GF-D8 (cell line): Measurements from ENCODE around the gene AFF3.
"Not testable (repeated sequence)": the region's sequence is repeated elsewhere in the genome, so short reads cannot be mapped to it uniquely, and the experiment has no call there.

Source experiments
- DNase-seq: peaks from one replicate; lab custom pipeline; 2025; lab: John Stamatoyannopoulos, UW

The AFF3 gene

DNA sequence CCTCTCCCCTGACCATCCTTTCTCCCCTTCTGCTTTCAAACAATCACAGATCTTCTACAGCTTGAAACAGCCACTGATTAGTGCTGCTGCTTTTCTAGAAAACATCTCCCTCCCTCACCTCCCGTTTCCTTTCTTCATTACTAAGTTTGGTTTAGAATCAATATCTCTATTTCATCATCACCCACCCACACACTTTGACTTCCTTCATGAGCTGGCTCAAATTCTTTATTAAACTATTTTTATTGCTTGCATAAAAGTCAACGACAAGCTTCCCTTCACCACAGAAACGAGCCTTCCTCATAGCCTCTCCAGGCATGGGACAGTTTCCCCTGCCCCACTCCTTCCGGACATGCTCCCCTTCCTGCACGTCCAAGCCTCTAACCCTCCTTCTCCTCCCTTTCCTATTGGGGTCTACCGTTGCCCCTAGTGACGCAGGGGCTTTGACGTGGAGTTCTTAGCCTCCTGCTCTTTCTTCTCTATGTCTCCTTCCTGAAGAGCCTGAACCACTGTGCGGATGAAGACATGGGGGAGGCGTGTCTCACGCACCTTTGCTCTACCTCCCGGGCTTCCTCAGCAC lies 172.0 kb downstream of the AFF3 start:
- no peak for DNase-seq

DNA sequence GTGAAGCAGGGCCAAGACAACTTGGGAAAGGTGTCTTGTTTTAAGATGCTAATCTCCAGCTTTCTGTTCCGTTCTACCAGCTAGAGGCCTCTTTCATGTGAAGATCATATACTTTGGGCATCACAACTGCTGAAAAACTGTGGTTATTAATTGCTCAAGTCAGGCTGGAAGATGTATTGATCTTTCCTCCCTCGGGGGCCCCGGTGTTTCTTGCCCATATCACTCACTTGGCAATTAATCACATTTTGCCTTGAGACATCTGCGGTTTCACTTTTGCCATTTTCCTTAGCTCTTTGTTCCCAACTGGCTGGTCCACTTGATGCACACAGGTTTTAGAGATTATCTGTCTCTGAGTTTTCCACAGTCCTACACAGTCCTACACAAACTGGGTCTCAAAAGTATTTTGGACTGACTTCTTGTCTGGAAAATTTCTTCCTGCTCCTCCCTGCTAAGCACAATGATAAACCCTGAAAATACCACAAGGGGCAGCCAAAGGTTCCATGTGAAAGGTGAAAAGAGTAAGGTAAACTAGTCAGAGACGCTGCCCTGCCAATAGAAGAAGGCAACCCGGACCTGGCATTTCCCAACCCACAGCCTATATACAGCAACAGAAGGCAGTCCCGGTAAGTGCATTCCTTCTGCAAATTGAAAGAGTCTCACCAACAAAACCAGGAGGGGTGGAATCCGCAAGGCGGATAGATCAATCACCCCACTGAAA lies 181.0 kb downstream of the AFF3 start:
- no peak for DNase-seq

DNA sequence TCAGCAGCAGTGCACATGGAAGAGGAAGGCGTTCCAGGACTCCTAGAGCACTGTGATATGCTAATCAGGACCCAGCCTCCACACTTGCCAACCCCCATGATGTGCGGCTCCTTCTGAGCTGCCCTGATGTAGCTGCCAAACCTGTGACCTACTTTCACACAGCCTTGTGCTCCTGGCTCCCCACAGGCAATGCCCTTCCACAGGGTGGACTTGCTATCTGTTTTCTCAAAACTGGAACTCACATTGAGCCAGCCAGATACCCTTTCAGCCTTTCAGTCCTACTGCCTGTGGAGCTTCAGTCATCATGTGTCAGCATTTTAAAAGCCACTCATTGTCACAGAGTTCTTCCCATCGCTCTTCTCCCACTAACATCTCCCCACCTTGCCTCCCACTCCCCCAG lies 181.6 kb downstream of the AFF3 start:
- DNase-seq: no peak

DNA sequence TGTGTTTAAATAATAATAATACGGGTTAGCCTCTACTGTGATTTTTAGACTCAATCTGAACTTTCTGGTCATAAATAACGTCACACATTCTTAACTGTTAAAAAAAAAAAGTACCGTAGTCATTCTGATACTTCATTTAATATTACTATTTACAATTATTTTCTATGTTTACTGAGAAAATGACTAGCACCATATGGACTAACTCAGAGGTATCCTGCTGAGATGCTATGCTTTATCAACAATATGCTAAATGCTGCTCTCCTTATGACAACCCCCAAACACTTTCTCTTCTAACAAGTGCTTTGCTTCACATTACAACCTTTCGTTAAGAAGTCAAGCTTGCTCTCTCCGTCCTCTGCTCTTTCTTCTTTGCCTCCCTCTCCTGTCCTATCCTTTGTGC lies 182.1 kb downstream of the AFF3 start:
- no peak for DNase-seq

DNA sequence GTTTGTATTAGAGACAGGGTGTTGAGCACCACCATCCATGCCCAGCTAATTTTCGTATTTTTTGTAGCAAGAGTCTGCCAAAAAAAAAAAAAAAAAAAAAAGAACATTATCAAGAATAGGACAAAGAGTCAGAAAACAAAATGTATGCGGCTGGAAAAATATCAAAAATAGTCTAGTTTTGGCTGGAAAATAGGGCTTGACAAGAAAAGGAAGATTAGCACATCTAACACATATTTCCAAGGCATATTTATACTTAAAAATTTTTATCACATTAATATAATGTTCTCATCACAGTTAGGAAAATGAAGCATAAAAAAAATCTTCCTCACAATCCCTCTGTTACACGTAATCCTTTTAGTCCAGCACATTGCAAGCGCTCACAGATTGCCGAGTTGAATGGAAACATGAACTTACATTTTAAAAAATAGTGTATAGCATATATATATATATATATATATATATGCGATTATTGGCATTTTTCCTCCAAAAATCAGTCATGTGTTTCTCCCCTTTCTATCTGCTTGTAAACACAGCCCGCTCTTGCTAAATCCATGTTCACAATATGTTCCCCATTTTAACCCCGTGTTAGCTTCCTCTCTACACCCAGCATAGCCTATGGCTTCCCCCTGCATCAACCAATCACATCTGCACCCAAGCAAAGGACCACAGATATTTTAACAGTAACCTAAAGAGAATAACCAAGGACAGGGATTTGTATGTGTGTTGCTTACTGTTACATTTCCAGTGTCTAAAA lies 183.0 kb downstream of the AFF3 start:
- DNase-seq: no peak

DNA sequence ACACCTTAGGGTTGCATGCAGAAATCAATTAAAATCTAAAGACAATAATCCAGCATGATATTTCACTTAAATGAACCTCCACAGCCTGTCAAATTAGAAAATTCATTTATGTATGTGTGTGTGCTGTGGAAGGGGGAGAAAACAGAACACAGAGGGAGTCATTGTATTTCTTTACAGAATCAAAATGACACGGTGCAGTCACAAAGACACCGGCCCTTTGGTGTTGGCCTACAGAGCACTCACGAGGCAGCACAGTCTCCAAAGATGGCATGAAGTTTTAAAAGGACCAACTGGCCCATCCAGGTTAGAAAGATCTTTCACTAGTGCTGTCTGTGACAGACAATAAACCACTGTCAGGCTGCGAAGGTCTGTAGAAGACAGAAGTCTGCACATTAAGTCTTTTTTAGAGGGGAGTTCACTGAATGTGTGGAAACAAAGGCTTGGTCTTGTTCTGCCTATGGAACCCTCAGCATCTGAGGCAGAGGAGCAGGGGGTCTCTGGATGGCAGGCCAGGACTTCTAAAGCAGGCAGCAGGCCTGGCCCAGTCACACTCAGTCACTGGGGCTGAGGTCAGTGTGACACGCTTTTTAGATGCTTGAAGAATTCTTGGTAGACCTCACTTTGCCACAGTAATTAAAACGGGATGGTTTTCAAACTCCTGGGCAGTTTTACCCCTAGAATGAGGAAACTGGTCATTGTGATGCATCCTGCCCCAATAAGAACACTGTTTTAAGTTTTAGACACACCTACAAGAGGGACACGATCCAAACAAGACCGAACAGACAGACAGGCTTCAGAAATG lies 184.9 kb downstream of the AFF3 start:
- no peak for DNase-seq

DNA sequence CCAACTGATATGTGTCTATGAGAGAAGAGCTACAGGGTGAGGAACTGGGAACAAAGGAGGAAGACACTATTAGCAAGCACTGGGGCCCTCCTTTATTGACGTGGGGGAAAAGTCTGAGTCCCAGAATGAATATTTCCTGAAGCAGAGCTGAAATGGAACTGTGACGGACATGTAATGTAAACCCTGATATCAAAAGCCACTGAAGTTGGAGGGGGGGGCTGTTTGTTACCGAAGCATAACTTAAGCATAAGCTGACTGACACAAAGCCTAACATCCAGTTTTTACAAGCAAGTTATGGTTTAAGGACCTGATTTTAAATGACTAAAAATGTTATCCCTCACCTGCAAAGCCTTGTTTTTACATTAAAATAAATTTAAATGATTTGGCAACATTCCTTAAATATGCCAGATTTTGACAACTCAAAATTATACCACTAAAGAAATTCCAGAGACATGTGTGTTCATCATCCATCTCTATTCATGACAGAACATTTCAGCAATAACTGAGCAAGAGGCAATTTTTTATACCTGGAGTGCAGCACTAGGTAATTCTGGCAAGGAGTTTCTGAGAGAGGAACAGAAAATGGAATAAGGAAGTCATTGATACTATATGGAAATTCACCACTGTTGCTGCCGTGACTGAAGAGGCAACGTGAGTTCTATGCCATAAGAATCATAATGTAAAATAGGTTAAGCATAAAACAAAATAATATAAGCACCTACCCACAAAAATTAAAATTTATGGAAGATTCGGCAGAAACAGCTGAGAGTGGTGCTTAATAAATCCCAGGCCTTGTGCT lies 186.0 kb downstream of the AFF3 start:
- DNase-seq: no peak

DNA sequence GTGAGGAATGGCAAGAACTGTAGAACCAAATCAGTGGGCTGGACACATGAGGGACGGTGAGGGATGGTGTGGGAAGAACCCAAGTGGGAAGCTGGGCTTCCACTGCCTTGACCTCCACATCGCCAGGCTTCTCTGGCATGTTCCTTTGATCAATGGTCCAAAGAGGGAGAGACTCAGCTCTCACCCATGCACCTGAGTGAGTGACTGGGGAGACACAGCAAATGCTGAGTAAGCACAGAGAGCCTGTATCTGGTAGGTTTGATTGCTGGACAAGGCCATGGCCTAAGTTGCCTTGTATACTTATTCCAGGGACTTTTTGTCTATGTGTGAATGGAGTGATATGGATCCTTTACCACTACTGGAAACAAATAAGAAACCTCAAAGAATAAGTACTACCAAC lies 188.6 kb downstream of the AFF3 start:
- no peak for DNase-seq

DNA sequence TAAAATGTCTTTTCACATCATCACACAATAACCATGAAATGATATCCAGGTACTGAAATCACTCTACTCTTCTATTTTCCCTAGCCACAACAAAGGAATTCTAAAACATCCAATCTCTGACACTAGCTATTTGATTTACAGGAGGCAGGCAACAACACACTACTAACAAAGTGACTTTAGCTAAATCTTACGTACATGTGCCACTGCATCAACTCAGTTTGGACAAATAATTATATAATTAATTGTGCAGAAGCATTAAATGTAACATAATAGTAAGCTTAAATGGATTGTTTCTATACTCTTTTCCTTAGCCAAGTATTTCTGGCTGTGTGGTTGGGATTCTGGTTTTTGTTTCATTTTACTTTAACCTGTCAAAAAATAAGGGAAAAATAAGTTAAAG lies 192.4 kb downstream of the AFF3 start:
- DNase-seq: no peak

DNA sequence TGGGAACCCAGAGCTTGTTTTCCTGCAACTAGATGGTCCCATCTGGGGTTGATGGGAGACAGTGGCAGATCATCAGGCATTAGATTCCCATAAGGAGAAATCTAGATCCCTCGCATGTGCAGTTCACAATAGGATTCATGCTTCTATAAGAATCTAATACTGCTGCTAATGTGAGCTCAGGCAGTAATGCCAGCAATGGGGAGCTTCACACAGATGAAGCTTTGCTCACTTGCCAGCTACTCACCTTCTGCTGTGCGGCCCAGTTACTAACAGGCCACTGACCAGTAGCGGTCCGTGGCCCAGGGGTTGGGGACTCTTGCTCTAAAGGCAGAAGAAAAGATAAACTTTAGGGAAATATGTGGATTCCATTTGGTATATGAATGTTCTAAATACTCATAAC lies 192.9 kb downstream of the AFF3 start:
- DNase-seq: no peak

DNA sequence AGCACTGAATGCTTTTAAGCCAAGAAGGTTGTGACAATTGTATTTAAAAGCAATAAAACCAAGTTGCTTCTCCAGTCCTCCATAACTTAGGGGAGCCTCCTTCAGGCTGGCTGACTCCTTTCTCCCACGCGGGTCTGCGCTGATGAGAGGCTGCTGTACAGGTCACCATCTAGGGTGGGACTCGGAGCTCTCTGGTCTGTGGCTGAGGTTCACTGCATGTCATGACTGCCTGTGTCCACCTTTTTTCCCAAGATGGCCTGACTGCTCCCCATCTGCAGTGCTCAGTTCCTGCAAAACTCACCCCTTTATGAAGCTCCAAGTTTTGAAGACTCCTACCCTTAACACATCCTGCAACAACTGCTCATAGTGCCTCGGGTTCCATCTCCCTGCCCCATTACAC lies 194.4 kb downstream of the AFF3 start:
- DNase-seq: no peak

DNA sequence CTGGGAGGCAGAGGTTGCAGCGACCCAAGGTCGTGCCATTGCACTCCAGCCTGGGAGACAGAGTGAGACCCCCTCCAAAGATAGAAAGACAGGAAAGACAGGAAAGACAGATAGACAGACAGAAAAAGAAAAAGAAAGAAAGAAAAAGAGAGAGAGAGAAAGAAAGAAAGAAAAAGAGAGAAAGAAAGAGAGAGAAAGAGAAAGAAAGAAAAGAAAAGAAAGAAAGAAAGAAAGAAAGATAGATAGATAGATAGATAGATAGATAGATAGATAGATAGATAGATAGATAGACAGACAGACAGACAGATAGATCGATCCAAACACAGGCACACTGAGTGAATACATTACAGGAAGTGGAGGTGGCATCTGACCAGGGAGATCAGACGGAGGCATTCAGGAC lies 195.0 kb downstream of the AFF3 start:
- DNase-seq: not testable (repeated sequence)

DNA sequence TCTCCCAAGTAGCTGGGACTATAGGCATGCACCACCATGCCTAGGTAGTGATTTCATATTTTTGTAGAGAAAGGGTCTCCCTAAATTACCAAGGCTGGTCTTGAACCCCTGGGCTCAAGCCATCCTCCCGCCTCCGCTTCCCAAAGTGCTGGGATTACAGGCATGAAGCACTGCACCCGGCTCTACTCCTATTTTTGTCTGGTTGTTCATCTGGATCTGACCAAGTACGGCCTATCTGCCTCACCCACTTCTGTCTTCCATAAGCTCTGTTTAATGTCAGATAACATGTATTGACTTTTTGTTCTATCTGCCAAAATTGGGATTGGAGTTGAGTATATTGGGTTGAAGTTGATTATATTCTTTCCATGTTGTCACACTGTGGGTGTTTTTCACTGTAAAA lies 198.4 kb downstream of the AFF3 start:
- no peak for DNase-seq

DNA sequence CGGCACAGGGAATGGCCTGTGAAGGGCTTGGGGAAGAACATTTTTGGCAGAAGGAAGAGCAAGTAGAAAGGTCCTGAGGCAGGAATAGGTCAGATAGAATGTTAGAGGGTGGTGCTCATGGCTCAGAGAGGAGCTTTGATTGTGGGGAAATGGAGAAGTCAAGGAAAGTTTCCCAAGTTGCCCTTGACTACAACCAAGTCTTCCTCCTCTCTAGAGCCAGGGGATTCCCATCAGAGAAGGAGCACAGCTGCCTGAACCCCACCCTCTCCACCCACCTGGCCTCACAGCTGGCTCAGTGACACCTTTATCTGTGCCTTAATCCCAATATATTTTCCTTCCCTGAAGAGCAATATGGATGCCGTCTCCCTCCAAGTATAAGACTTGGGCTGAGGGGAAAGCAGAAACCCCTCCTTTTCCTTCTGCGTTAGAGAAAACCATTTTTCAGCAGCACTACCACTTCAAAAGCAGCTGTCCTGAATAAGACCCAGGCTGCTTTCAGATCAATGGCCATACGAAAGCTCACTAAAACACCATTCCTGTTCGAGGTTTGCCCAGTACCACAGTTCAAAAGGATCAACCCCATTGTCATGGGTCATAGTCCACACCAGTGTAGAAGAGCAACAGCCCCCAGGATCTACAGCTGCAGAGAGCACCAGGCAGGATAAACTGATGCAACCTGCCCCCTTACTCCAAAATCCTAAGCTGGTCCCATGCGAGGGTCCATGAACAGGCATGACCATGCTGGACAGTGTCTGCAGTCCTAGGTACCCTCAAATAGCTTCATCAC lies 199.6 kb downstream of the AFF3 start:
- no peak for DNase-seq

DNA sequence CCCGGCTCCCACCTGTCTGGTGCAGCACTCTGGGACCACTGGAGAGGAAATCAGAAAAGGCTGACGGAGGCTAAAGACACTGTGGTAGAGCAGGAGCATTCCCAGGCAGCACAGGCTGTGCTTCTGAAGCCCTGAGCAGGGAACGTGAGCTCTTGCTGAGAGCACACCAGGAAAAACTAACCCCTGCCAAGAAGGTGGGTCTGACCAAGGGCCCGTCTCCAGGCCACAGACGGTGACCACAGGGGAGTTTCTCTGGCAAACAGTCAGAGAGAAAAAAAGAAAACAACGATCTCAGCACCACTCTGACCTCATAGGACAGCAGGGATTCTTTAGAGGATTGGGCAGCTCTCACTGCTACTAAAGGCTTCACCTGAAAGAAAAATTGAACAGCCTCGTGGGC lies 201.4 kb downstream of the AFF3 start:
- no peak for DNase-seq

DNA sequence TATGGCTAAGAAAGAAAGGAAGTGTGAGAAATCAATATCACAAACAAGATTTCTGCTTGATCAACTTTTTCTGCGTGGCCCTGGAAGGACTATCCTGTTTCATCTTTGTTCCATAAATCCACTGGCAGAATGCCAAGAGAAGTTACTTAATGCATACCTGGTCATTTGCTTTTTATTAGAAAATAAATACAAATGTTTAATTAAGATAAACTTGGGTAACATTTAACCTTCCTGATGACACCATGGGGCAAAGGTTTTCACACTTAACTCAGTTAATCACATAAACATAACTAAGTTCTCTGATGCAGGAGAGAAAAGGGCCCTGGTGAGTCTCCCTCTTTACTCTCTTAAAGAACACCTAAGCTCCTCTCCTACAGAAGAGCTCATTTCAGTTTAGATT lies 203.3 kb downstream of the AFF3 start:
- no peak for DNase-seq

DNA sequence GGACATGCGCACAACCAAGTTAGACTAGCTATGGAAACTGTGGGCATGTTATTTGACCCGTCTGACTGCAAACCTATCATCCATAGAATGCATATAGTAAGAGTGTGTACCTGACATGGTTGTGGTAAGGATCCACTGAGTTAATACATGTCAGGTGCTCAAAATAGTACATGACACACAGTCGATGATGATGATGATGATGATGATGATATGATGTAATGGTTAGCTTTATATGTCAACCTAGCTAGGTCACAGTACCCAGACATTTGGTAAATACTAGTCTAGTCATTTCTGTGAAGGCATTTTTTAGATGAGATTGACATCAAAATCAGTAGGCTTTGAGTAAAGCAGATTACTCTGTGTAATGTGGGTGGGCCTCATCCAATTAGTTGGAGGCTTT lies 204.1 kb downstream of the AFF3 start:
- DNase-seq: no peak

DNA sequence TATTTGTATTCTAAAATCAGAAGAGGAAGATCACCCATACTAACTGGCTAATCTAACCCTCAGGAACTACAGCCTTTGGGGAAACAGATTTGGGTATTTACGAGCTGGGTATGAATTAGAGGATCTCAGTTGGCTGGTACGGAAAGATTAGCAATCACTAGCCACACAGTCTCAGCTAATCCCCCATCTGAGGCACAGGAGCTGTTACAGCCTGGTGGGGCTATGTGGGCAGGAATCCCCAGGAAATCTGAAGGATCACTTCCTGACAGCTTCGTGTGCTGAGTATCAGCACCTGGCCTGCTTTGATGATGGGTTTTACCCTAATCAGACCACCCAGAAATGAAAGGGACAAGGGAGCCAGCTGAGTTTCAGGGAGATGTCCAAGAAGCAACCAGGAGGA lies 206.3 kb downstream of the AFF3 start:
- no peak for DNase-seq

DNA sequence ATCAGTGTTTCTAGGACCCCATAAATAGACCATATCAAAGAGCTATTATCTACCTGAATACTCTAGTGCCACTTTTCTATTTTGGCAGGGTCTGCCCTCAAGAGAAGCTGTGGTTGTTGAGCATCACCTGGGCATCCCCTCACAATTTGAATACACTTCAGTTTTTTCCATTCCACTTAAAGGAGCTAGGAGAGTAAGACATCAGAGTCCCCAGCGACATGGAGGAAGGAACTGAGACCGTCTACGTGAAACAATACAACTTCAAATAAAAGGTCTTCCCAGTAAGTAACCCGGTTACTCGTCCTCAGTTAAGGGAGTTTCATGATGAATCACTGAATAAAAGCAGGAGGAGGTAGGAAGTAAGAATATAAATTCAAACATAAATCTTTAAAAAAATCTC lies 206.7 kb downstream of the AFF3 start:
- no peak for DNase-seq

DNA sequence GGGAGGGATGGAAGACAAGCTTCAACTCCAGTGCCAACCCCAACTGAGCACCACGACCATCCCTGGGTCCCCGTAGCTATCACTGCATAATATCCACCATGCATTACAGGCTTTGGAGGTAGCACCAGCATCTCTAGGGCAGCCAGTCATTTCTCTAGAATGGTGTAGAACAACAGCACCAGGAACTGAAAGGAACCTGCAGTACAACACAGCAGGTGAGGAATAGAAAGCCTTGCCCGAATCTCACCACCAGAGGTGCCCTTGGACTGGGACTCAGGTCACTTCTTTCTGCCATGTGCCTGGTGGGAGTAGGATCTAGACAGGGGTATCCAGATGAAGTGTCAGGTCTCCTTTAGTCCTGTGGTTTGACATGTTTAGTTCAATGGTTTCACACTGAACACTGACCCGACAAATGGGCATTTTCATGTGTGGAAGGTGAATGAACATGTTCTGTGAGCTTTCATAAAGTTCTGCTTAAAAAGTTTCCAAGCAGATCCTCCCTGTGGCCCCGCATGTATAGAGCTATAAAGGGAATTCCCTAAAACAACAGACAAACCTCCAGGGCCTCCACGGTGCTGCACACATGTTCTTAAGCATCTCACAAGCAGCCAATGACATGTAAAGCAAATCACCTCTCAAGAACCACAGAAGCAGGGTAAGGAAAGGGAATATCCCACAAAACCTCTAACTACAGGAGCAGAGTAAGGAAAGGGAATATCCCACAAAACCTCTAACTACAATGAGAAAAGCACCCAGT lies 208.3 kb downstream of the AFF3 start:
- no peak for DNase-seq
